Measurements from ENCODE around the gene TRMT10B. TPM values are rescaled to one million over a fixed set of nuclear protein-coding genes. Genes with fewer than 3 reads are reported as not detected.

The TRMT10B gene
- total RNA-seq, 4 donors from 2014 or later: 1.5 to 10.2 (median 3.0) TPM

DNA sequence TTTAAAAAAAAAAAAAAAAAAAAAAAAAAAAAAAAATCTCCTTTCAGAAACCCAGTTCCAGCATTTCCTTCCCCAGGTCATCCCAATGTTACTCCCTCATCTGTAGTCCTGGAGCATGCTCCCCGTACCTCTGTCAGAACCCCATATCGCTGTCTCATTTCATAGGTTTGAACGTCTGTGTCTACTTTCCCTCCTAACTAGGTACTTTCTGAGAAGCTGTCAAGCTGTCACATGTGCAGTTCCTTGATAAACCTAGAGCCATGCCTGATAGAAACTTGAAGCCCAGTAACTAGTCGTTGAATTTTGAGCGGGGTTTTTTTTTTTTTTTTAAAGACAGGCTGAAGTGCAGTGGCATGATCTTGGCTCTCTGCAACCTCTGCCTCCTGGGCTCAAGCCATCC is 15.7 kb downstream of the TRMT10B start:
- H3K4me3 ChIP-seq: no peak overlapping the region
- DNase-seq (no peak), ATAC-seq (no peak)
- intact Hi-C loops (cut with DNase I; ENCODE audit: low total_unique reads) (no loop called here), in situ Hi-C loops (cut with MboI; ENCODE audit: low sequenced_read_pairs in 4 of 4) (loop anchor here in 1 of 4 donors (25.0 kb wide), 1 partner anchor 643 kb away; the partner anchor contains the start of gene IGFBPL1)
- no peak overlapping the region for H3K27ac ChIP-seq
- TF ChIP-seq POLR2A (IDR thresholded peaks at IDR 0.05) (no peak), CTCF (IDR thresholded peaks at IDR 0.05 in 4 of 5, conservative IDR thresholded peaks at IDR 0.05 in 1 of 5) (no peak)
- no peaks in the 10 kb centered on the region for H3K4me1 ChIP-seq
- peaks cover 0 to 40% of the 10 kb centered on the region in 2 donors for H3K36me3 ChIP-seq
- H3K9me3 ChIP-seq: no peaks in the 10 kb centered on the region
- no peaks in the 10 kb centered on the region for H3K27me3 ChIP-seq

DNA sequence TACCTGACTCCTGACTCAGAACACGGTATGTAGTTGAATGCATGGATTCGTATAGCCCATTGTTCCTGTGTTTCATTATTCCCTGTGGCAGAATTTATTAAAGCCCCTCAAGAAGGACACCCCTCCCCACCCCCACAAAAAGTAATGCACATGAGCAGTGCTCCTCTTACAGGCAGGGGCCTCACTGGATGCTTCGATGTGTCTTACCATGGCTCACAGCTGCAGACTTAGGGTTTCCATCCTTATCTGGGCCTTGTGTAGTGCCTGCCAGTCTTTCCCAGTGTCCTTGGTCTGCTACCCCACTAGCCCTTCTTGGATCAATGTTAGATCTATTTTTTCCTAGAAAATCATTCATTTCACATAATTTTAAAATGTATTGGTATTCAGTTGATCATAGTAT is 16.4 kb downstream of the TRMT10B start:
- H3K27me3 ChIP-seq: no peaks in the 10 kb centered on the region
- no peak overlapping the region for H3K27ac ChIP-seq
- no peak for ATAC-seq
- no peaks in the 10 kb centered on the region for H3K4me1 ChIP-seq
- in situ Hi-C loops (cut with MboI; ENCODE audit: low sequenced_read_pairs in 4 of 4) (loop anchor here in 1 of 4 donors (25.0 kb wide), 1 partner anchor 642 kb away; the partner anchor contains the start of gene IGFBPL1), intact Hi-C loops (cut with DNase I; ENCODE audit: low total_unique reads) (no loop called here)
- no peaks in the 10 kb centered on the region for H3K9me3 ChIP-seq
- H3K4me3 ChIP-seq: no peak overlapping the region
- peaks cover 0 to 35% of the 10 kb centered on the region in 2 donors for H3K36me3 ChIP-seq
- no peak for DNase-seq
- no peak for TF ChIP-seq CTCF (IDR thresholded peaks at IDR 0.05 in 4 of 5, conservative IDR thresholded peaks at IDR 0.05 in 1 of 5)

DNA sequence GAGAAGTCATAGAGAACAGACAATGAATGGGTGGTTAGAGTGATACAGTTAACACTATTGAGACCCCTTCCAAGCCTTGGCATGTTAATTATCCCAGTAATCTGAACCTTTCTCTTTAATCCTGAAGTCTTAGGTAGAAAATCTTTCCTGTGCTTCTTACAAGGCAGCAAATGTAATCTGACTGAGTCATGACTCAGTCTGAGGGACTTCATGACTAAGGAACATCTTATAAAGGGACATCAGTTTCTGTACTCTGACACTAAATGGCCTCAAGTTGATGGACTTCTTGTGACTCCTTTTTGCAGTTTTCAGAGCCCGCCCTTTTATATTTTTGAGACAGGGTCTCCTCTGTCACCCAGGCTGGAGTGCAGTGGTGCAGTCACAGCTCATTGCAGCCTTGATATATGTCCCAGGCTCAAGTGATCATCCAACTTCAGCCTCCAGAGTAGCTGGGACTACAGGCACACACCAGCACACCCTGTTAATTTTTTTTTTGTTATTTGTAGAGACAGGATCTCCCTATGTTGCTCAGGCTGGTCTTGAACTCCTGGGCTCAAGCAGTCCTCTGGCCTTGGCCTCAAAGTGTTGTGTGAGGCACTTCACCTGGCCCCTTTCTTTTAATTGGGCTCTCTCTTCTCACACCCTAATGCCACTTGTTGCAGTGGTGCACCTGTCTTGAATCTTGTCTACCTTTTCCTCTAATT is 21.8 kb downstream of the TRMT10B start:
- intact Hi-C loops (cut with DNase I; ENCODE audit: low total_unique reads) (no loop called here), in situ Hi-C loops (cut with MboI; ENCODE audit: low sequenced_read_pairs in 4 of 4) (loop anchor here in 3 of 4 donors (25.0 kb wide), 2 partner anchors 112 to 188 kb away; partner anchors contain the start of genes FBXO10 (in 3 of the 3) and TOMM5 (in 3 of the 3))
- TF ChIP-seq POLR2A (IDR thresholded peaks at IDR 0.05) (no peak), CTCF (IDR thresholded peaks at IDR 0.05 in 4 of 5, conservative IDR thresholded peaks at IDR 0.05 in 1 of 5) (no peak)
- Histone ChIP-seq H3K27me3 (no peaks in the 10 kb centered on the region), H3K27ac (no peak overlapping the region), H3K4me1 (no peaks in the 10 kb centered on the region), H3K36me3 (peaks cover 0 to 59% of the 10 kb centered on the region in 2 donors), H3K4me3 (no peak overlapping the region), H3K9me3 (no peaks in the 10 kb centered on the region)
- no peak for ATAC-seq
- DNase-seq: no peak

GRCh38 chr9:37776328-37776727 is 22.7 kb downstream of the TRMT10B start:
- Histone ChIP-seq H3K9me3 (no peaks in the 10 kb centered on the region), H3K36me3 (peaks cover 0 to 59% of the 10 kb centered on the region in 2 donors), H3K27me3 (no peaks in the 10 kb centered on the region), H3K4me1 (no peaks in the 10 kb centered on the region), H3K27ac (no peak overlapping the region), H3K4me3 (no peak overlapping the region)
- in situ Hi-C loops (cut with MboI; ENCODE audit: low sequenced_read_pairs in 4 of 4): loop anchor here in 3 of 4 donors (25.0 kb wide), 2 partner anchors 111 to 189 kb away; partner anchors contain the start of genes FBXO10 (in 3 of the 3) and TOMM5 (in 3 of the 3)
- TF ChIP-seq POLR2A (IDR thresholded peaks at IDR 0.05): no peak
- no peak for TF ChIP-seq CTCF (IDR thresholded peaks at IDR 0.05 in 4 of 5, conservative IDR thresholded peaks at IDR 0.05 in 1 of 5)
- intact Hi-C loops (cut with DNase I; ENCODE audit: low total_unique reads): no loop called here
- ATAC-seq (no peak), DNase-seq (no peak)
